ENCODE results near the gene HOXC4.

Gene HOXC4

GRCh38 chr12:54053751-54054741 is at the start of gene HOXC4:
Gene HOXC4 (plus strand): TSS chr12:54053835. CDS start chr12:54053923, 88 bp downstream.
- DNase-seq, result no peak

DNA sequence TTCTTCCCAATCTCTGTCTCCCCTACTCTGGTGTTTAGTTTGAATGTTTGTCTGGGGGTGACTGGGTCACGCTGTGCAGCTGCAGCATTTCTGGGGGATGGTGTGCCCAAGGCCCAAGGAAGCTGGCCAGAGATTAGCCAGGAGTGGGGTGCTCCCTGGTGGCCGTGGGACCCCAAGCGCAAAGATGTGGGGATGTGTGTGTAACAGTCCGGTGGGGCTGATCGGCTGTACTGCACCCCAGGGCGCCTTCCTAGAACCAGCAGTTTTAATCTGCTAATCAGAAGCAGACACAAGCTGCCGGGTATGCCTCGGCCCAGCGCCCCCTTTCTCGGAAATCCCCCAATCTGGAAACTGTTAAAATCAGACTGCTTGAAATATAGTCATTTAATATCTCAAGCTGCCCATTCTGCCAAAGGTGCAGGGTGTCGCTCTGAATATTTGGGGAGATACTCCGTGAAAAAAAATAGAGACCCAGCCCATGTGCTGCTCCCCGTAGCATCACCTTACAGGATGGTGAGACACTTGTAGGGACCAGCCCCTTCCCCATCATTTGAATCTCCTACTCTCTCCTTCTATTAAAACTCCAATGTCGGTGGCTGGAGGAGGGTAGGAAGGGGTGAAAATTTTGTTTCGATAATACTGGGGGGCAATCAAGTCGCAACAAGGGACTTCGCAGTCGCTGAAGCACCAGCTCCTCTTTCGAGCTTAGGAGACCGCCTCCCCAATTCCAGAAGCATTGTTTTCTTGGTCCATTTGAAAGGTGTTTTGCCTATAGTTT is 49.4 kb upstream of the HOXC4 start:
- no peak for DNase-seq

DNA sequence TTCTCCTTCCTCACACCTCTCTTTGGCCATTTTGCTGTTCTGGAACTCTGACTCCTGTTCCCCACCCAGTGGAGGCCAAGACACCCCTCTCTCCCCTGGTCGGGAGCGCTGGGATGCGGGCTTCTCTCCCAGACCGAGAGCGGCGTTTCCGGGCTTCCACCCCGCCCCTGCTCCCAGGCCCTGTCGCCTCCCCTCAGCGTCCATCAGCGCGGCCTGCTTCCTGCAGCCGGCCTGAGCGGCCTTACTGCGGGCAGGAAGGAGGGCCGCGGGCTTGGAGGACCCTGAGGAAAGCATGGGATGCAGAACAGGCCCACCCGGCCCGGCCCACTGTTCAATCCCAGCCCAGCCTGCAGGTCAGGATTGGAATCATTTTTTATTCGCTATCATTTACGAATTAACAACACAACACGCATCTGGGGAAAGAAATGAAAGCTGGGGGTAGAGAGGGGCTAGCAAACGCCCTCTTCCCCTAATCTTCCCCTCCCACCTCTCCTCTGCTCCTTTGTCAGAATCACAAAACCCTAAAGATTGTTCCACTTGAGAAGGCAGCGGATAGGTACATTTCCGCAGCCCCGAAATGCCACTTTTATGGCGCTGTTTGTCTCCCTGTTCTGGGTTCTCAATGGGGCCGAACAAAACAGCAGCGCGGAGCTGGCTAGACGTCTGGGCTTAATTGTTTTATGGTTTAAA is 48.6 kb upstream of the HOXC4 start:
- DNase-seq, result no peak

- no peak for DNase-seq
These were observed 48.1 kb upstream of the HOXC4 start for GRCh38 chr12:54005531-54005852.

GRCh38 chr12:54005853-54006558 is 47.6 kb upstream of the HOXC4 start:
- peak; percentile 79 for DNase-seq

DNA sequence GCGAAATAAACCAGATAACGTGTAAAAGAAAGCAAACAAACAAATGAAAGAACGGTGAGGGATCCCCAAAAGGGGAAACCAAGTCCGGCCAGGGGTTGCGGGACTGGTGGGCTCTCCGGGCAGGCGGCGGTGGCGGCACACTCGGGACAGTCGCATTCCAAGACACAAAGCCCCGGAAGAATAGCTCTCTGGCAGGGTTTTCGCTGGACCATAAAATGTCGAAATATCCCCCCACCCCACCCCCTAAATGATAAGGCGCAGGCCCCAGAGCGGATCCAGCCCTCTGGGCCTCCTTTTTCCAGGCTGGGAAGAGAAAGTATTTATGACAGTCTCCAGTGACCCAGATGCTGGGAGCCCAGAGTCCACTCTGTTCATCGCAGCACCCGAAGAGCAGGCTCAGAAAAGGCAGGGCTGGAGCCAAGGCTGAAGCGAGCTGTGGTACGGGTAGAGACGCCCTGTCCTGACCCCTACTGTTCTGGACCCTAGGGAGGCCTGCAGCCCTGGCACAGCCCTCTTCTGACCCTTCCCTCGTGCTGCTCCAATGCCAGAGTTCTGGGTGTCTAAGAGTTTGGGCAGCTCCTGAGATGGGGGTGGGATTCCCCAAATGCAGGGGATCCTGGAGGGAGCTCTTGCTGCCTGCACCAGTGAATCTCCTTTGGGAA is 46.9 kb upstream of the HOXC4 start:
- no peak for DNase-seq

DNA sequence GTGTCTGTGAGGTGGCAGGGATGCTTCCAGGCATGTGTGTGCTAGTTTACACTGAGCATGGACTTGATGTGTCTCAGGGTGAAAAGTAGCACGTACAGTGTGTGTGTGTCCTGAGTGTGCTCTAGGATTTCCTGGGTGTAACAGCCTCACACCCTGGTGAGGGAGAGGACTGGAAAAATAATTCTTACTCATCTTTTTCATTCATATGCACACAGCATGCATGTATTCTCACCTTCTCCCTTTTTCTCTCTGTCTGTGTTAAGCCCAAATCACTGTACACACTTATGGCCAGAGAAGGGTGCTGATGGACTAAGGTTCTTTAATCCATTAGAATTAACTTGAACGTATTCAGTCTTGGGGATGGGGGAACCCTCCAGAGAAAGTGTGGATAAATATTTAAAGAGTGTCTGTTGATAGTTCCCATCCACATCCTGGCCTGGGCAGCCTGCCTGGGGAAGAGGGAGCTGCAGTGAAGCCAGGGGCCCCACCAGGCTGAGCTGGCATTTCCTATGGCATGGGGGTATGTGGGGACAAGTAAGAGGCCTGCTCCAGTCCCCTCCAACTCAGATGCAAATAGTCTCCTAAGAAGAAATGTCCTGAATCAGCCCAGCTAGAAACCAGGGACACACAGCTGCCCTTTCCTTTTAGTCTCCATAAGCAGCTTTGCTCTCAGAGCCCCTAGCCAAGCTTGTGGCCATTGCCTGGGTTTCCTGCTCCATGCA is 45.9 kb upstream of the HOXC4 start:
- no peak for DNase-seq

DNA sequence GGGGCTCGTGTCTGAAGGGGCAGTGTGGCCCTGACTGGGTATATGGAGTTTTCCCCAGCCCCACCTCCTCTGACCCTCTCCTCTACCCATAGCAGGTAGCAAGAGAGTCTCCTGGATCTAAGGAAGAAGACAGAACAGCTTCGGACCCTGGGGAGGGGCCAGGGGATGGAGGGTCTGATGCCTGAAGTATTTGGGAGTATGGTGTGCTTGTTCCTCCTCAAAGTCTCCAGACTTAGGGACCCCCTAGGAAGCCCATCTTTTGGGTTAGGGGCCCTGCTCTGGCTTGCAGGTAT is 45.4 kb upstream of the HOXC4 start:
- DNase-seq, result no peak

GRCh38 chr12:54009171-54010052 is 44.2 kb upstream of the HOXC4 start:
- DNase-seq, result no peak

GRCh38 chr12:54010053-54010971 is 43.3 kb upstream of the HOXC4 start:
- DNase-seq, result no peak

GRCh38 chr12:54010972-54011664 is 42.5 kb upstream of the HOXC4 start:
- no peak for DNase-seq

- no peak for DNase-seq
These were observed 41.7 kb upstream of the HOXC4 start for GRCh38 chr12:54011665-54012532.

- DNase-seq, result no peak
These were observed 40.8 kb upstream of the HOXC4 start for GRCh38 chr12:54012631-54013409.

GRCh38 chr12:54014377-54015017 is 39.1 kb upstream of the HOXC4 start:
- DNase-seq, result no peak

- DNase-seq, result no peak
These were observed 38.4 kb upstream of the HOXC4 start for GRCh38 chr12:54015018-54015931.

Measured in hematopoietic multipotent progenitor cell treated with erythropoietin and hydrocortisone succinate and interleukin-3 and kit ligand, for 8 days (in vitro differentiated cells).